ENCODE measurements around the gene SLIT1.

Gene SLIT1

DNA sequence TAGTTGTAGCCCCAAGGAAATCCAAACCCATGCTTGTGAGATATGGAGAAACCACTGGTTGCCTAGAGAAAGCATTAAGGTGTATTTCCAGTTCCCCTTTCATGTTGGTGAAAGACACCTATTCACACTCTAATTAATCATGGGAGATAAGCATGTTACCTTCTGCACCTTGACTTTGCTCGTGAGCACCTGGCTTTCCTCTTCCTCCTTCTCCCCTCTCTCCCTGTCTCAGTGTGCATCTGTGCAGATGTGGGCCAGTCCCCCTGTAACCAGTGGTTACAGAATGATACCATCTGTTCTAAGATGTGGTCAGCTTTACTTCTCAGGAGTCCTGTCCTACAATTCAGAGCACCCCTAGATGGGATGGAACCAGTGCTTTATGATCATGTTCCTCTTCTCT is 193.0 kb downstream of the SLIT1 start:
- DNase-seq, result no peak

DNA sequence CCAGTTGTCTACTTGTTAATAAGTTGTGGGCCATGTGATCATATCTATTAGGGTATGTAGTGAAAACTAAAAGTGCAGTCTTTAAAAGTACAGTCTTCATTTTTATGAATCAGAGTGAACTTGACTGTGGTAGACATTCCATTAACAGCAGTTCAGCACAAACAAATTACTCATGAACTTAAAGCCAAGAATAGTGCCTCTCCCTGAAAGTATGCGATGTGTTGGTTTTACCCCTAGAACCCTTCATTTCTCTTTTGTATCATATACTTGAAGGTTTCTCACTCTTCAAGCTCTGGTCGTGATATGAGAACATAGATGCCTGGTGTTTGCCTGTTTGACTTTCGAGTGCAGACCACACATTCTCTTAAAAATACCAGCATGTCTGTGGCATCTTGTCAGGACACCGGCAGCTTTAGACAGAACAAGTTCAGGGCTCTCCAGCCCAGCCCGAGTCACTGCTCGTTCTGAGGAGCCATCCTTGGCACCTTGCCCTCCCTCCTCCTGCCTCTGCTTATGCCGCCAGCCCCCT is 194.4 kb downstream of the SLIT1 start:
- DNase-seq, result no peak

DNA sequence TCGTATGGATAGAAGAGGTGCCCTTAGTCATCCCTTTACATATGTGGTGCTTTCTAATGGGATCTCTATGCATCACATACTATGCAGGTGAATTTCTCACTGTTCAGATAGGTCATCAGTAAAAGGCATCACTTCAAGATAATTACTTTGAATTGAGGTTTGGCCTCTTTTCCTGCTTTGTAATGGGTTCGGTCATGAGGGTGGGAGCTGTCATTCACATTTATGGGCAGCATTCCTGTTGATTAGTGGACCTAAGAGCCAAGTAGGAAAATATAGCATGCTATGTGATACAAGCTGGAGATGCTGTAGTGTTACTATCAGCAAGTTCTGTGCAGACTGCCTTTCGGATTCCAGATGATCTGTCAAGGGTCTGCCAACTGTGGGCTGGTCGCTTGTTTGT is 197.3 kb downstream of the SLIT1 start:
- DNase-seq, result no peak

DNA sequence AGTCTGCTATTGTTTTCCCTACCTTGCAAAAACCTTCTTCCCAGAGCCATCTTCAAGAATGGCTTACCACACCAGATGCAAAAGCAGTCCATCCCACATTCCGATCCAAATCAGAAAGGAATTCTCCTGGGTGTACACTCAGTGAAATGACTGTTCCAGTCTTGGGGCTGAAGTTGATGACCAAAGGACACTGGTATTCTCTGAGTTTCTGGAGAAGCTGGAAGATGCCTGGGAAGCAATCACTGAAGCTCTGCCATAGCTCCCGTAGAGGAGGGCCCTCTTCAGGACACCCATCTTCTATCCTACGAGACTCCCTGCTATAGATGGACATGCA is 197.9 kb downstream of the SLIT1 start:
- no peak for DNase-seq

DNA sequence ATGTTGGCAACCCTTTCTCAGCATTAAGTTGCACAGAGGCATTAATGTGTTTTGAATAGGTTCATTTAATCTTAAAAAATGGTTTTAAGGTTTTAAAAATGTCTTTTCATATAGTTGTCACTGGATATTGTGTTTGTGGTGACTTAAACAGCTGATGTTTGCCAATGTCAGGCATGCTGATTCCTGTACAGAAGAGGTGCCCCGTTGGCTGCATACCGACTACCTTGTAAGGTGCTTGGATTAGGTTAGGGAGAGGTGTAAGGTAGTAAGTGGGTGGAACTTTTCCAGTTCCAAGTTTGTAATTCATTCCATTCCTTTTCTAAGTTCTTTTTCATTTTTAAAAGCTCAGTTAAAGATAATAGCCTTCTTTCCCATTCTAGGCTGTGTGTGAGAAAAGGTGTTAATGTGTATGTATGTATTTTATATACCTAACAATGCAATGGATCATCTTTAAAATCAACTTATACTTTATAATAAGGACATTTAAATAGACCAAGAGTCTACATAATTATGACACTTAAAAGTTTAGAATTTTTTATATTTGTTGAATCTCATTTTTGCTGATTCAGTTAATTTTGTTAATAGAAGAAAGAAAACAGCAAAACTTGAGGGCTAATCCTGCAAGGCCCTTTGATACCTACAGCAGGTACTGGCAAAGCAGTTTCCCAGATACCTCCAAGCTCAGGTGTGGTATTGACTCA is 198.5 kb downstream of the SLIT1 start:
- DNase-seq, result no peak

DNA sequence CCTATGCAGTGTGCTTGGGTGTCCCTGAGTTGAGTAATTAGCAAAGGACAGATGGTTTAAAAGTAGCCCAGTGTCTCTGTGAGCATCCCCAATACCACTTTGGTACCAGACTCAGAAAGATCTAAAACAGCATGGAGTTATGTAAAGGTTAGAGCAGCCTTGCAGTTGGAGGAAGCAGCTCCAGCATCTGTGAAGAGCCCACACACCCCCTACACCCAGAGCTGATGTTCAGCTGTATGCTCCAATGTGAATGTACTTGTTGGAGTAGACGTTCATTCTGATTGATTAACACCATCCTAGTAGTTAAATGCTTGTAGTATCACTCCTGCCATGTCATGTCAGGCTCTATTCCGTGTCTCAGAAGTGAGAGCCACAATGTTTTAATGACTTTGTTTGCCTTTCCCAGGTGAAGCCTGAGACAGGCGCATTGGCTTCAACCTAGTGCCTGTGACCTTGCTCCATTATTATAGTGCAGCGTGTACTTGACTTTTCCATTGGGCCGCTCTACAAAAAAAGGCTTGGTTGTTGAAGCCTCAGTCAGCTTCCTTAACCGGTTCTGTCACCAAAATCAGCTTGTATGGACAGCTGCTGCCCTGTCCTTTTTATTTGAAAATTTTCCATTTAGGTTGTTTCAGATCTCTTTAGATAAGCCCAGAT is 199.4 kb downstream of the SLIT1 start:
- DNase-seq, result no peak

DNA sequence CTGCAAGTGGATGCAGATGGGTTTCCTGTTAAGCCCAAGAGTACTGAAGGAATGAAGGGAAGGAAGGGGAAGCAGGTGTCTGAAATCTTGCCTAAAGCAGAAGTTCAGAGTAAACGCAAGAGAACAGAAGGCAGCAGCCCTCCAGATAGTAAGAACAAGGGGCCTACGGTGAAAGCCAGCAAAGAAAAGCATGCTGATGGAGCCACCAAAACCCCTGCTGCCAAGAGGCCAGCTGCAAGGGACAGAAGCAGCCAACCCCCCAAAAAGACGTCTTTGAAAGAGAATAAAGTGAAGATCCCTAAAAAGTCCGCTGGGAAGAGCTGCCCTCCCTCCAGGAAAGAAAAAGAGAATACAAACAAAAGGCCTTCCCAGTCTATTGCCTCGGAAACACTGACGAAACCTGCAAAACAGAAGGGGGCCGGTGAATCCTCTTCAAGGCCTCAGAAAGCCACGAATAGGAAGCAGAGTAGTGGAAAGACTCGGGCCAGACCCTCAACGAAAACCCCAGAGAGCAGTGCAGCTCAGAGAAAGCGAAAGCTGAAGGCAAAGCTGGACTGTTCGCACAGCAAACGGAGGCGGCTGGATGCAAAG is 201.1 kb downstream of the SLIT1 start:
- no peak for DNase-seq

DNA sequence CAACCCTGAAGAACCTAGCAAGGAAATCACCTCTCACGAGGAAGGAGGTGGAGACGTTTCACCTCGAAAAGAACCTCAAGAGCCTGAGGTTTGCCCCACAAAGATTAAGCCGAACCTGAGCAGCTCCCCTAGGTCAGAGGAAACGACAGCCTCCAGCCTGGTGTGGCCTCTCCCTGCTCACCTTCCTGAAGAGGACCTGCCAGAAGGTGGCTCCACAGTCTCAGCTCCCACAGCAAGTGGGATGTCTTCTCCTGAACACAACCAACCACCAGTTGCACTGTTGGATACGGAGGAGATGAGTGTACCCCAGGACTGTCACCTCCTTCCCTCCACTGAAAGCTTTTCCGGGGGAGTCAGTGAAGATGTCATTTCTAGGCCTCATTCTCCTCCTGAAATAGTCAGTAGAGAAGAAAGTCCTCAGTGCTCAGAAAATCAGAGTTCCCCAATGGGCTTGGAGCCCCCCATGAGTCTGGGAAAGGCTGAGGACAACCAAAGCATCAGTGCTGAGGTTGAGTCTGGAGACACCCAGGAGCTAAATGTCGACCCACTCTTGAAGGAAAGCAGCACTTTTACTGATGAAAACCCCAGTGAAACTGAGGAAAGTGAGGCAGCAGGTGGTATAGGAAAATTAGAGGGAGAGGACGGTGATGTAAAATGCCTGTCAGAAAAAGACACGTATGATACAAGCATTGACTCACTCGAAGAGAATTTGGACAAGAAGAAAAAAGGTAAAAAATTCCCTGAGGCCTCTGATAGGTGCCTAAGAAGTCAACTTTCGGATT is 203.4 kb downstream of the SLIT1 start:
- DNase-seq, result no peak

DNA sequence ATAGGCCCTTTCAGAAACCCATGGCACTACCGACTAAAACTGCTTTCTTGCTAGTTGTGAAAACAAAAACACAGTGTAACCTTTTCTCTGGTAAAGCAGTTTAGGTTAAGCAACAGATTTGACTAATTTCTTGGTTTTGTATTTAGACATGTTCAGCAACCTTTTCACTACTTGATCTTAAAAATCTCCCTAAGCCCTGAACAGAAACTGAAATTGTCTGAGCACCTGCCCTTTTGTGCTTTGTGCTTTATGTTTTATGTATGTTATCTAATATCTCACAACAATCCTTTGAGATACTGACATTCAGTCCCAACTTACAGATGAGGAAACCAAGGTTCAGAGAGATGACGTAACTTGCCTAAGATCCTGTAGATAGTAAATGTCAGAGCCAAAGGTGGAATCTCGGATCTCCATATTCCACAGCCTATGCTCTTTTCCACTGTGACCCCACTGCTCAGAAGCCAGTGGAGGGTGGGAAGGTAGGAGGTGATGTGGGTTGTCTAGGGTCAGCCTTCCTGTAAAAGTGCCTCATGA is 207.1 kb downstream of the SLIT1 start:
- DNase-seq, result no peak

DNA sequence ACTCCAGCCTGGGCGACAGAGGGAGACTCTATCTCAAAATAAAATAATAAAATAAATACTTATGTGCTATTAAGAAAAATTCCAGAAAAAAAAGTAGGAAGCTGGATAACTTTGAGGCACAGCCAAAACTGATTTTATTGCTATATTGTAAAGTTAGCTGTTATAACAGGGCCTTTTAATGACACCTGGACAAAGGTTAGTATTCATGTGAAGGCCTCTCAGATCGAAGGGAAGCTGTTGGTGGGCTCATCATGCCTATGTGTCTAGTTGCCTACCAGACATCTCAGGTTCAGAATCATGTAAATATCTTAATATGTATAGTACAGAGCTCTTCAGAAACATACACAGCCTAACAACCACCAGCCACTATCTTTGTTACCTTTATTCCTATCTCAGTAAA is 210.6 kb downstream of the SLIT1 start:
- no peak for DNase-seq

DNA sequence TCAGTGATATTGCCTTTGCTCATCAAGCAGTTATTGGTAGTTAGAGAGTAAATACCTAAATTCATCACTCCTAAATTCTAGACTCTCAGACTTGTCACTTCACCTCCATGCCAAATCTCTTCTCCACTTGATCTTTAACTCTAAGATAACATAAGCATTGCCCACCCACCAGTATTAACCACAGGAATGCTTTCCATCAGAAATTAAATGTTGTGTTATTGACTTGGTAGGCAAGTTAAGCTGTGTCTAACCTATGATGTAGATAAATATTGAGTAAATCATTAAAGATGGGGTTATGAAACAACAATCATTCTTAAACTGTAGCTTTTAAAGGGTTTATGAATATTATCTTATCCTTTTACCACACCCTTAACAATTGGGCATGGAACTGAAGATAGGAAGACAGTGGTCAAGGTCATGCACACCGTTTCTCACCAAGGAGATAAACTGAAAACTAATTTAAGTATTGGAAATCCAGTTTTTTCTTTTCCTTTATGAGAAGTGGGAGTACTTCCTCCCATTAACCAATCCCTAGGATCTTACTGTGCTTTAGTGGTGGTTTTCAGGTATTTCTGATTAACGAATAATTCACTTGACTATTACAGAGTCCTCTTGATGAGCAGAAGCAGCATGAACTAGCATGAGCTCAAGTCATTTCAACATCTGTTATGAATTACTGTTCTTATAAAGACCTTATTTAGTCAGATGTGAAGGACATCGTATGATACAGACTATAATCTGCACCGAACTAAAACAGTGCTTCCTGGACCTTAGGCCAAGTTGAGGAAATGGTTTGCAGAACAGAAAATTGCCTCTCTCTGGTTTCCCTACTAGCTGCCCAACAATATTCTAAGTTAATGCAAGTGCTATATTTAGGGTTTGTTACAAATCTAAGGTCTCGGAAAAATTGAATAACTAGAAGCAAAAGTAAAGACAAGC is 211.7 kb downstream of the SLIT1 start:
- DNase-seq, result no peak

DNA sequence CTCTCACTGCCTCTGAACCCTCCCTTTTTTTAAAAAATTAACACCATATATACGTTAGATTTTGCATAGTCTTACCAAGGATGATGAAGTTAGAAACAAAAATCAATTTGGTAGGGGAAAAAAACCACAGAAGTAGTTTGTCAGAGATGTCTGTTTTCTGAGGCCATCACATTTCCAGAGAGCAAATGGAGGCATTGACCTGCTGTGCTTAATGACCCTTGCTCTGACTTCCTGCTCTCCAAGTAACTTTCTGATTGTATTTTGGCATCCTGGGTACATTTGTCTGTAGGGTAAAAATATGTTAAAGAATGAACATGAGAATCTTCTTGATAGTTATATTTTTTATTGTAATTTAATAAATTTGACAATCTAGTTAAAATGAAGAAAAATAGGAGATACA is 213.5 kb downstream of the SLIT1 start:
- DNase-seq, result no peak

DNA sequence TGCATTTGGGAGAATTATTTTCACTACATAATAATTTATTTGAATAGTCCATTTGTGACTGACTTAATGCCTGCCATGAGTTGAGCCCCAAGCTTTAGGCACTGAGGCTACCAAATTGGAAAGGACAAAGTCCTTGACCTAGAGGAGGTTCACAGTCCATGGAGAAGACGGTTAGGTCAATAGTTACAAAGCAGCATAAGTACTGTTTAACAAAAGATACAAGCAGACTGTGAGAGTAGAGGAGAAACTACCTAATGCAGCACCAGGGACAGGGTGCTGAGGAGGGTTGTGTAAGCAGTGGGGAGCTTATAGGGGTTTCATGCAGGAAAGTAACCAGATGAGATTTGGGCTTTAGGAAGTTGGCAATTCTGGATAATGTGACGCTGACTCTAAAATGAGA is 214.4 kb downstream of the SLIT1 start:
- DNase-seq, result no peak

DNA sequence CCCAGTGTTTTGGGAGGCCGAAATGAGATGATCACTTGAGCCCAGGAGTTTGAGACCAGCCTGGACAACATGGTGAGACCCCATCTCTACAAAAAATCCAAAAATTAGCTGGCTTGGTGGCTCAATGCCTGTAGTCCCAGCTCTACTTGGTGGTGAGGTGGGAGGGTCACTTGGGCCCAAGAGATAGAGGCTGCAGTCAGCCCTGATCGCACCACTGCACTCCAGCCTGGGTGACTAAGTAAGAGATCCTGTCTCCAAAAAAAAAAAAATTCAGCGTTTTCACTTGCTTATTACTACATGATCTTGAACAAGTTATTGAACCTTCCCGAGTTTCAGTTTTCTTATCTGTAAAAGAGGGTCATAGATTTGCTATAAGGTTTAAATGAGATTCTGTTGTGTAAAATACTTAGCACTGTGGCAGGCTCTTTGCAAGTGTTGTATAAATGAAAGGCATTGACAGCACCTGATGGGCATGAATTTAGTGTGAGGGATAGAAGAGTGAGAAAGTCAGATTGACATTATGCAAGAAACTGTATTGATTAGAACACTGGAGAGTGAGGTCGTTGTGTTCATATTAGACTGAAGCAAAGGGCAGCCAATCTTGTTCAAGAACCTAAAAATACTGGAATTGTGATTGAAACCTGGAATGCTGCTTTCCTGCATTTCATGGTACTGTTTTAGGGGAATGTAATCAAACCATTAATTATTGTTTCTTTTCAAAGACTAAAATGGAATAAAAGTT is 216.9 kb downstream of the SLIT1 start:
- DNase-seq, result no peak

DNA sequence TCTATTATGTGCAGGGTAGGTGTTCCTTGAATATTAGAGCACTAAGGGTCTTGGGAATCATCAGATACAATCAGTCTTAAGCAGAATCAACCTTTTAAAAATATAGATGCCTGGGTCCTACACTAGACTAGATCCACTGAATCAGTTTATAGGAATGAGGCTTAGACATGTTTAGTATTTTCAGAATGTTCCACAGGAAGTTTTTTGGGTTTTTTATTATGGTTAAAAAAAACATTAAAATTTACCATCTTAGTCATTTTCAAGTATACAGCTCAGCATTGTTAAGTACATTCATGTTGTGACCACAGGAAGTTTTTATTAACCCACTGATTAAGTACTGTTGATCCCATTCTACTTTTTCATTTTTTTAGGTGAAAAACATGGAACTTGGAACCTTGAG is 217.9 kb downstream of the SLIT1 start:
- no peak for DNase-seq

DNA sequence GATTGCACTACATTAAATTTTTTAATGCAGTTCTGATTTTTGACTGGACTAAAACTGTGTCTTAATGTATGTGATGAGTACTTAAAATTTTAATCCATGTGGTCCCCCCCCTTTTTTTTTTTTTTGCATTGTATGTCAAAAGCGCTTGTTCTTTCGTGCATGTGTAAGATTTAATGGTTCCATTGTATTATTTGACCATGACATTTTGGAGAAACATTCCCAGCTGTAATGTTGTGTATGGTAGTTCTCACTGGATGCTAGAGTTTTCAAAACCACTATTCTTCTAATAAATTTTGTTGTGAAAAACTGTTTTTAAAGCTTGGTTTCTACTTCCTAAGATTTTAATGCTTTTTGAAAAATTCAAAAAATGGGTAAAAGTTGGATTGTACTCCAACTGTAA is 221.6 kb downstream of the SLIT1 start:
- no peak for DNase-seq

DNA sequence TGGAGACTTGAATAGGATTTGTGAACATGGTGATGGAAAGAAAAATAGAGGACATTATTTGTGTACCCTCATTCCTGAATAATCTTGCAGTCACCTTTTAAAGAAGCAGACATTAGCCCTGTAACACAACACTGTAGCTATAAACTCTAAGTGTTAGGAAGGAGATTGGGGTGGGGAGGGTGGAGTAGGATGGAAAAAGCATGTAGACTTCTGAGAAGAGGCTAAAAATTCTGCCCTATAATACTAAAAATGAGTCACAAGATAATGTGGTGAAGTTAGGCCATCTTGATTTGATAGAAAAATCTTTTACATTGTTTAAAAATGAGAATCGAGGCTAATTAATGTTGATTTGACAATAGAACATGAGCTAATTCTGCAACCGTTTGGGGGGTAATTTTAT is 224.9 kb downstream of the SLIT1 start:
- DNase-seq, result no peak

DNA sequence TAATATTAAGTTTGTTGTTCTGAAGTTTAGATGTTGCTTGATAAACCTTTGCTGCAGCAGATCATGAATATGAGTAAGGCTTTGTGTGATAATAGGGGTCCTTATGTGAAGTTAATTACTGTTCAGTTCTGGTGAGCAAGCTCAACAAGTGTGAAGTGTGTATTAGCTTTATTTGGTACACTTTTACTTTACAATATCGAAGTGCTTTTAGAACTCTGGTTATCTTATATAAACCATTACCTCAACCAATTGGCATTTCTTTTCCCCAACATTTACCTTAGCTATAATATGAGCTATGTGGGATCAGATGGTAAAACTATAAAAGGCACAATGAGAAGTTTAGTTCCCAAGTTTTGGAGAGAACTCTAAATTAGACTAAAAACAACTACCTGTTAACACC is 226.0 kb downstream of the SLIT1 start:
- DNase-seq, result no peak

DNA sequence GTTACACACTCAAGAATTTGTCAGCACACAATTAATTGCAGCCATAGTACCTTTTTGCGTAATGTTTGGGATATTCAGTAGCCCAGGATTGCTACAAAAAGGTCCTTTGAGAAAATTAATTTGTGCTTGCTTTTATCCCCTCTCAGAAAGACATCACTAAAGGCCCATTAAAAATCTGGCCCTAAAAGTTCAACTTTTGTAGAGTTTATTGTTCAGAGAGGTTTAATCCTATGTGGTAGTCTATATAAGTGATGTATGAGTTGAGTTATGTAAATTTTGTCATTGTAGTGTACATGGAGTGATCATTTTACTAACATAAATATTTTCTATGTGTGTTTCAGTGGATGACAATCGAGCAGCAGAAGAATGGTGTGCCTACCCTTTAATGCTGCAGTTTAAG is 227.7 kb downstream of the SLIT1 start:
- DNase-seq, result no peak

DNA sequence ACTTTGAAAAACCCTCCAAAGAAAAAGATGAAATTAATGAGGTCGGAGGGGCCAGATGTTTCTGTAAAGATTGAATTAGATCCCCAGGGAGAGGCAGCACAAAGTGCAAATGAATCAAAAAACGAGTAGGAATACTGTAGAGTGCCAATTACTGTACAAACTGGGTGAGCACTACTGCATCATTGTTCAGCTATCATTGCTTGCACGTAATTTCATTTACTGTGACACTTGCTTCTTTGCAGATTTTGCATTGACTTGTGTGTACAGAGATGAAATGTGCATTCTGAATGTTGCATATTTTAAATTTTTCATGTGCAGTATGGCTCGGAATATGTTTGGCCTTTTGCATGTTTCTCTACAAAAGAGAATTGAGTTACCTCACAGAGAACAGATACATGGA is 230.0 kb downstream of the SLIT1 start:
- DNase-seq, result no peak

DNA sequence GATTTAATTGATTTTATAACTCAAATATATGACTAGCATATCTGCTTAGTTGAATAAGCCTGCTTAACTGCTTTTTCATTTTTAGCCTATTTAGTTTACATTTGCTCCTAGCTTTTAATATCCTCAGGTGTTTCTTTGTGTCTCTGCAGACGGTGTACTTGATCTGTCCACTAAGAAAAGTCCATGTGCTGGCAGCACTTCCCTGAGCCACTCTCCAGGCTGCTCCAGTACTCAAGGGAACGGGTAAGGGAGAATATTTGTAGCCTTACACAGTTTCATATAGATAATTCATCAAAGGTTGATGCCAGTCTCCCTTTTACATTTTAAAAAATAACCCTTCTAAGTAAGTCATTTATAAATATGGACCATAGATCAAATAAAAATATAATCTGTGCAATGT is 233.8 kb downstream of the SLIT1 start:
- no peak for DNase-seq
